Keratinocyte (primary cell): ENCODE data around the gene GTF2I. TPM values are rescaled to one million over a fixed set of nuclear protein-coding genes. Genes with fewer than 3 reads are reported as not detected.
"Not testable (repeated sequence)": the region's sequence is repeated elsewhere in the genome, so short reads cannot be mapped to it uniquely, and the experiment has no call there.

Source experiments
- DNase-seq: peaks from one replicate; pipeline ENCODE4 v3.0.0-alpha.2; 2011; ENCODE audit warnings: low read depth, missing footprints, low spot score
- FAIRE-seq: peaks from 2 replicates; lab custom pipeline; 2011; peaks lifted over from hg19 to GRCh38; lab: Jason Lieb, UNC
- H2AFZ ChIP-seq: 2 replicates; pipeline ENCODE4 v1.6.0; 2012; ENCODE audit warnings: low read length, control low read depth, inconsistent platforms; ENCODE audit not compliant: control insufficient read depth
- H3K27ac ChIP-seq: 2 replicates; pipeline ENCODE4 v1.5.1; 2011; ENCODE audit warnings: low read length; ENCODE audit not compliant: control insufficient read depth, insufficient read depth
- H3K27me3 ChIP-seq: 3 replicates; pipeline ENCODE4 v1.6.0; 2011; ENCODE audit warnings: low read length; ENCODE audit not compliant: control insufficient read depth, insufficient read depth; ENCODE audit errors: extremely low read depth
- H3K36me3 ChIP-seq, 2 experiments: 2 replicates in 1 of 2; 3 replicates in 1 of 2; pipeline ENCODE4 v1.5.1; 2011; ENCODE audit warnings: low read length in 2 of 2, mild to moderate bottlenecking in 1 of 2; ENCODE audit not compliant: control insufficient read depth in 2 of 2, insufficient read depth in 2 of 2; ENCODE audit errors: extremely low read depth in 1 of 2
- H3K4me1 ChIP-seq: 3 replicates; pipeline ENCODE4 v1.5.1; 2011; ENCODE audit warnings: low read length; ENCODE audit not compliant: control insufficient read depth, insufficient read depth; ENCODE audit errors: extremely low read depth
- H3K4me2 ChIP-seq: 3 replicates; pipeline ENCODE4 v1.6.0; 2011; ENCODE audit warnings: low read depth, low read length; ENCODE audit not compliant: control insufficient read depth, insufficient read depth; ENCODE audit errors: extremely low read depth
- H3K4me3 ChIP-seq, 3 experiments: fragments of 200-600 bp in 1 of 3; sonication (generic) in 1 of 3; 2 replicates in 2 of 3; 3 replicates in 1 of 3; pipeline ENCODE4 v1.5.1; 2011 to 2016; ENCODE audit warnings: low read length in 3 of 3, mild to moderate bottlenecking in 3 of 3, control low read depth in 2 of 3, inconsistent platforms in 1 of 3, low read depth in 1 of 3, mixed read lengths in 1 of 3, mixed run types in 1 of 3, moderate library complexity in 1 of 3; ENCODE audit not compliant: control insufficient read depth in 2 of 3, insufficient read depth in 2 of 3; ENCODE audit errors: extremely low read depth in 1 of 3
- H3K79me2 ChIP-seq: 2 replicates; pipeline ENCODE4 v1.6.0; 2012; ENCODE audit warnings: low read length; ENCODE audit not compliant: control insufficient read depth, insufficient read depth
- H3K9ac ChIP-seq: 3 replicates; pipeline ENCODE4 v1.6.0; 2011; ENCODE audit warnings: low read length; ENCODE audit not compliant: control insufficient read depth, insufficient read depth; ENCODE audit errors: extremely low read depth
- H3K9me1 ChIP-seq: 3 replicates; pipeline ENCODE4 v1.6.0; 2011; ENCODE audit warnings: low read length; ENCODE audit not compliant: control insufficient read depth, insufficient read depth; ENCODE audit errors: extremely low read depth
- H3K9me3 ChIP-seq: 2 replicates; pipeline ENCODE4 v1.5.1; 2012; ENCODE audit warnings: low read depth, low read length; ENCODE audit not compliant: control insufficient read depth
- H4K20me1 ChIP-seq: 3 replicates; pipeline ENCODE4 v1.6.0; 2011; ENCODE audit warnings: low read length; ENCODE audit not compliant: control insufficient read depth, insufficient read depth; ENCODE audit errors: extremely low read depth
- dilution Hi-C: fragments of 300-500 bp; cut with MboI; formaldehyde crosslinking; loops from one replicate; pipeline ENCODE4 v1.7.0; 2020; ENCODE audit warnings: low sequenced_read_pairs; ENCODE audit not compliant: extremely low pct_ligation_motif_present
- polyA plus RNA-seq, 5 experiments: library from polyadenylated mRNA; depleted of rRNA in 3 of 5; stranded (reverse) in 3 of 5; stranded (forward) in 1 of 5; unstranded in 1 of 5; fragments of >200 nt; gene quantifications; 1 replicate in 1 of 5; 2 replicates in 3 of 5; 3 replicates in 1 of 5; pipeline versions ENCODE4 v1.2.1 to v1.2.3, GENCODE V29; 2011 to 2012; ENCODE audit warnings: missing spikeins in 2 of 5, low read depth in 1 of 5, low replicate concordance in 1 of 5

The GTF2I gene
- polyA plus RNA-seq, 1 donor (not counting 4 experiments of a cell fraction or from before 2014, with no cell fraction given): 56.1 TPM

DNA sequence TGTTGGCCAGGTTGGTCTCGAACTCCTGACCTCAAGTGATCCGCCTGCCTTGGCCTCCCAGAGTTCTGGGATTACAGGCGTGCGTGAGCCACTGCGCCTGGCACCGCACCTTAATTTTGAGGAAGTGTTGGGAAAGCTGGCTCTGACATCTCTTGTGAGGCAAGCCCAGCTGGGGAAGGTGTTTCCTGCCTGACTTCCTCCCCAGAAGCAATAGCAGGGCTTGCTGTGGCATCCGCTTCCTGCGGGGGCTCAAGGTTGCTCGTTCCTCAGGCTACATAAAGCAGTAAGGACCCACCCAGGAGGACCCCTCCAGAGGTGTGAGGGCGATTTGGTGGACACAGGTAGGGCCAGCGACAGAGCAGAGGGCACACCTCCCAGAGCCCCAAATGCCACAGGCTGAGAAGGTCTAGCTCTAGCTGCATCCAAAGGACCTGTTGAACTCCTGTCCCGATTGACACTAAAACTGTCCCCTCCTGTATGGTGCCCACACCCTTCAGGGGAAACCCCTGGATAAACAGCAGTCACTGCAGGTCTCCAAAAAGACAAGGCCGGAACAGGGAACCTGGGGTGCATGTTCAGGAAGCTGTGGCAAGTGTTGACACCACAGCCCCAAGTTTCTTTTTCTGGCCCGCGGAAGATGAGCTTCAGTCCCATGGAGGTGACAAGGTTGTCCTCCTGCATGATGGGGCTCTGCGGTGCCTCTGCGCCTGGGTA, 107.8 kb downstream of the GTF2I start:
- H4K20me1 ChIP-seq, dilution Hi-C loops, H3K4me2 ChIP-seq, DNase-seq, H3K9me3 ChIP-seq, H3K4me1 ChIP-seq, H3K36me3 ChIP-seq, H3K4me3 ChIP-seq, FAIRE-seq, H3K79me2 ChIP-seq, H3K27me3 ChIP-seq, H3K27ac ChIP-seq, H3K9ac ChIP-seq, H2AFZ ChIP-seq, H3K9me1 ChIP-seq: not testable (repeated sequence)

DNA sequence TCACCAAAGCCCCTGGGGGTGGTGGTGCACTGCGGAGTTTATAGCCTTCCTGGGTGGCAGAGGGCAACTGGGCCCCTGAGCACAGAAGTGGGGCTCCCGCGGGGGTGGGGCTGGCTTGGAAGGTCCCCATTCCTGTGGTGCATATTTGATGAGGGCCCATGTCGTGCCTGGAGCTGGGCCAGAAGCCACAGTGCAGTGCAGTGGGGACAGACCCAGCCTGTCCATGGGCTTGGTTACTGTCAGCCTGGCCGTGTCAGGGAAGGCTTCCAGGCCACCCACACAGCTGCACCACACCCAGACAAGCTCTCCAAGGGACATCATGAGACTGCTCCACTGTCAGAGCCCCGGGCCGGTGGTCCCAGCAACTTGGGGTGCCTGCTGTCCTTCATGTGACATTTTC, 109.0 kb downstream of the GTF2I start:
- H3K36me3 ChIP-seq, FAIRE-seq, H3K4me1 ChIP-seq, dilution Hi-C loops, H3K27me3 ChIP-seq, H4K20me1 ChIP-seq, H3K9me1 ChIP-seq, H2AFZ ChIP-seq, H3K27ac ChIP-seq, DNase-seq, H3K9me3 ChIP-seq, H3K9ac ChIP-seq, H3K4me2 ChIP-seq, H3K4me3 ChIP-seq, H3K79me2 ChIP-seq: not testable (repeated sequence)

DNA sequence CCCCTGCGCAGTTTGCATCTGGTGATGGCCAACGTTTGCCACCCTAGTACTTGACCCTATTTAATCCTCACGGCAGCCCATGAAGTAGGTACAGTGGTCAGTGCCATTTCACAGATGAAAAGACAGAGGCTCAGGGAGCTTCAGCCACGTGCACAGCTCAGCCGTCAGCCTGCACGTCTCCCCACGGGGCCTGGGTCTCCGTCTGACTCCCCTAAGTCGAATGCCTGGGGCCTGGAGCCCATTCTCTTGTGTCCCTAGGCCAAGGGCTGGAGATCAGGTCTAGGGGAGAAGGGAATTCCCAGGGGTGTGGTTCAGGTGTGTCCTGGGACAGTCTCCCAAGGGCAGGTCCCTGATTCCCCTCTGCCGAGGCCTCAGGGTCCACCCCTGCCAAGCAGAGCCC, 109.5 kb downstream of the GTF2I start:
- H3K36me3 ChIP-seq, H3K4me1 ChIP-seq, H3K27me3 ChIP-seq, DNase-seq, H3K9me1 ChIP-seq, H3K79me2 ChIP-seq, FAIRE-seq, H3K9ac ChIP-seq, H3K4me2 ChIP-seq, H3K27ac ChIP-seq, H3K4me3 ChIP-seq, H4K20me1 ChIP-seq, H2AFZ ChIP-seq, dilution Hi-C loops, H3K9me3 ChIP-seq: not testable (repeated sequence)

DNA sequence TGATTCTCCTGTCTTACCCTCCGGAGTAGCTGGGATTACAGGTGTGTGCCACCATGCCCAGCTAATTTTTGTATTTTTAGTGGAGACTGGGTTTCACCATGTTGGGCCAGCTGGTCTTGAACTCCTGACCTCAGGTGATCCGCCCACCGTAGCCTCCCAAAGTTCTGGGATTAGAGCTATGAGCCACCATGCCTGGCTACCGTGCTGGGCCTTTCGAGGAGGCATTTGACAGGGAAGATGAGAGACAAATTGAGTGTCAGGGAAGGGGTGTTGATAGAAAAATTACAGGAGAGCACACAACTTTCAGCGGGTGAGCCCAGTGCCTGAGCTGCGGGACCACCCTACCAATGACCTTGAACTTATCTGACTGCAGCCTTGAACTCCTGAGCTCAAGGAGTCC, 112.5 kb downstream of the GTF2I start:
- H2AFZ ChIP-seq, H3K4me1 ChIP-seq, H3K27me3 ChIP-seq, H4K20me1 ChIP-seq, H3K9me1 ChIP-seq, FAIRE-seq, H3K4me2 ChIP-seq, dilution Hi-C loops, H3K79me2 ChIP-seq, H3K36me3 ChIP-seq, H3K27ac ChIP-seq, H3K9me3 ChIP-seq, H3K9ac ChIP-seq, H3K4me3 ChIP-seq, DNase-seq: not testable (repeated sequence)

DNA sequence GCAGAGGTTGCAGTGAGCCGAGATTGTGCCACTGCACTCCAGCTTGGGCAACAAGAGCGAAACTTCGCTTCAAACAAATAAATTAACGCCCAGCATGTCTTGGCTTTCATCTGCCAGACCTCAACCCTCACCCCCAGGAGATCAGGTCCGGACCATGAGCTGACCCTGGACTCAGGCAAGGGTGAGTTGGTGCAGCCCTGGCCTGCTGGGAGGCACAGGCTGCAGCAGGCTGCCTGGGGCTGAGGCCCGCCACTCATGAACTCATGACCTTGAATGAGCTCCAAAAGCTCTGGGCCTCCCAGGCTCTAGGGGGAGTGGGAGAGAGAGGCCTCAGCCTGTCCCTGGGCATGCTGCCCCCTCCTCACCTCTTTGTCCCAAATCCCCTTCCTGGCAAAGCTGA, 114.6 kb downstream of the GTF2I start:
- H3K9ac ChIP-seq, H3K27me3 ChIP-seq, DNase-seq, H3K9me1 ChIP-seq, dilution Hi-C loops, H3K4me2 ChIP-seq, H4K20me1 ChIP-seq, H3K79me2 ChIP-seq, H3K9me3 ChIP-seq, FAIRE-seq, H3K4me3 ChIP-seq, H3K36me3 ChIP-seq, H2AFZ ChIP-seq, H3K27ac ChIP-seq, H3K4me1 ChIP-seq: not testable (repeated sequence)
